Endothelial cell of umbilical vein (primary cell): ENCODE results near the gene ZBTB25. TPM values are rescaled to one million over a fixed set of nuclear protein-coding genes. Genes with fewer than 3 reads are reported as not detected.

ENCODE experiments used
- BruUV-seq: library from RNA; stranded (reverse); fragments of 400-500 nt; replicated peaks from 2 replicates; lab custom pipeline; 2021; lab: Mats Ljungman, UMichigan
- CTCF ChIA-PET: fragments of 300-600, 350-600 bp; sonication (Branson Sonifier 250); formaldehyde crosslinking; loops from one replicate; lab custom pipeline; 2021; ENCODE audit warnings: antibody characterized with exemption, inconsistent platforms; lab: Charles Lee
- POLR2A ChIA-PET: fragments of 300-600, 350-600 bp; sonication (Branson Sonifier 250); formaldehyde crosslinking; loops from one replicate; lab custom pipeline; 2021; ENCODE audit warnings: antibody characterized with exemption, inconsistent platforms; lab: Charles Lee
- DNase-seq: peaks from one replicate; pipeline ENCODE4 v3.0.0-alpha.2; 2011; ENCODE audit warnings: low read depth, low spot score
- FAIRE-seq: peaks from 2 replicates; lab custom pipeline; 2011; peaks lifted over from hg19 to GRCh38; lab: Jason Lieb, UNC
- H2AFZ ChIP-seq: 2 replicates; pipeline ENCODE4 v1.6.0; 2012; ENCODE audit warnings: low read depth, low read length, control low read depth, inconsistent platforms
- H3K27ac ChIP-seq: 2 replicates; pipeline ENCODE4 v1.5.1; 2011; ENCODE audit warnings: low read depth, mild to moderate bottlenecking, control low read depth, low read length, moderate library complexity; ENCODE audit not compliant: insufficient read depth
- H3K27me3 ChIP-seq, 2 experiments: 2 replicates each; pipeline versions ENCODE4 v1.6.0 to v1.6.1; 2011; ENCODE audit warnings: low read length in 2 of 2, mixed read lengths in 1 of 2; ENCODE audit not compliant: control insufficient read depth in 2 of 2, insufficient read depth in 2 of 2
- H3K36me3 ChIP-seq, 2 experiments: 2 replicates in 1 of 2; 3 replicates in 1 of 2; pipeline ENCODE4 v1.5.1; 2011; ENCODE audit warnings: low read length in 2 of 2, mild to moderate bottlenecking in 1 of 2, moderate library complexity in 1 of 2; ENCODE audit not compliant: control insufficient read depth in 2 of 2, insufficient read depth in 2 of 2; ENCODE audit errors: extremely low read depth in 1 of 2
- H3K4me1 ChIP-seq: 3 replicates; pipeline ENCODE4 v1.5.1; 2011; ENCODE audit warnings: mild to moderate bottlenecking, low read length; ENCODE audit not compliant: control insufficient read depth, insufficient read depth; ENCODE audit errors: extremely low read depth
- H3K4me2 ChIP-seq: 2 replicates; pipeline ENCODE4 v1.6.1; 2011; ENCODE audit warnings: low read length, control low read depth, mixed read lengths; ENCODE audit not compliant: insufficient read depth
- H3K4me3 ChIP-seq, 3 experiments: fragments of 200-600 bp in 1 of 3; sonication (generic), shearing (Covaris generic) in 1 of 3; replicated peaks in 1 of 3; 2 replicates each; pipeline ENCODE4 v1.5.1; 2011 to 2016; ENCODE audit warnings: control low read depth in 3 of 3, low read length in 3 of 3, mild to moderate bottlenecking in 2 of 3, inconsistent platforms in 1 of 3, low read depth in 1 of 3, moderate library complexity in 1 of 3; ENCODE audit not compliant: insufficient read depth in 1 of 3
- H3K79me2 ChIP-seq: 2 replicates; pipeline ENCODE4 v1.6.0; 2012; ENCODE audit warnings: low read length, inconsistent platforms; ENCODE audit not compliant: control insufficient read depth, insufficient read depth
- H3K9ac ChIP-seq: replicated peaks from 2 replicates; pipeline ENCODE3; 2011; ENCODE audit warnings: low read length, control low read depth; ENCODE audit not compliant: insufficient read depth; ENCODE audit errors: extremely low read depth
- H3K9me1 ChIP-seq: replicated peaks from 3 replicates; pipeline ENCODE4 v1.6.0; 2011; ENCODE audit warnings: mild to moderate bottlenecking, low read length; ENCODE audit not compliant: control insufficient read depth, insufficient read depth; ENCODE audit errors: extremely low read depth
- H3K9me3 ChIP-seq: replicated peaks from 2 replicates; pipeline ENCODE4 v1.5.1; 2012; ENCODE audit warnings: low read length, inconsistent platforms; ENCODE audit not compliant: control insufficient read depth, insufficient read depth
- H4K20me1 ChIP-seq: replicated peaks from 2 replicates; pipeline ENCODE3; 2011; ENCODE audit warnings: mild to moderate bottlenecking, low read length; ENCODE audit not compliant: control insufficient read depth, insufficient read depth; ENCODE audit errors: extremely low read depth
- EZH2 ChIP-seq: IDR thresholded peaks from 2 replicates; pipeline ENCODE4 v1.6.1; 2012; ENCODE audit warnings: borderline replicate concordance, low read depth, mild to moderate bottlenecking, moderate library complexity, low read length, inconsistent platforms; ENCODE audit not compliant: severe bottlenecking
- FOS ChIP-seq: IDR thresholded peaks from 2 replicates; pipeline ENCODE4 v1.6.1; 2011; ENCODE audit warnings: mild to moderate bottlenecking, low read length, moderate library complexity, borderline replicate concordance; ENCODE audit not compliant: insufficient read depth
- GATA2 ChIP-seq: IDR thresholded peaks from 2 replicates; pipeline ENCODE4 v1.7.0; 2011; ENCODE audit warnings: low read depth, mild to moderate bottlenecking, moderate library complexity, mixed read lengths, low read length; ENCODE audit not compliant: insufficient read length, insufficient read depth
- JUN ChIP-seq: IDR thresholded peaks from 2 replicates; pipeline ENCODE4 v1.6.1; 2011; ENCODE audit warnings: borderline replicate concordance, low read depth; ENCODE audit not compliant: insufficient read length, insufficient read depth
- MYC ChIP-seq: IDR thresholded peaks from one replicate; pipeline ENCODE4 v1.6.1; 2011; ENCODE audit warnings: mild to moderate bottlenecking, low read depth, low read length
- POLR2A ChIP-seq: IDR thresholded peaks from 2 replicates; pipeline ENCODE4 v1.6.1; 2012; ENCODE audit warnings: low read depth, mild to moderate bottlenecking, control low read depth, low read length
- POLR2AphosphoS5 ChIP-seq: IDR thresholded peaks from 2 replicates; pipeline ENCODE4 v1.6.1; 2012; ENCODE audit warnings: low read depth, mild to moderate bottlenecking, control low read depth, low read length, moderate library complexity; ENCODE audit not compliant: insufficient read depth
- dilution Hi-C: fragments of 300-500 bp; cut with MboI; formaldehyde crosslinking; loops from one replicate; pipeline ENCODE4 v1.15.0; 2019; ENCODE audit warnings: low sequenced_read_pairs; ENCODE audit not compliant: extremely low pct_ligation_motif_present
- intact Hi-C: fragments of 100-400 bp; cut with micrococcal nuclease; formaldehyde crosslinking; loops from one replicate; pipeline ENCODE4 v1.10.0; 2022
- polyA plus RNA-seq, 4 experiments: library from polyadenylated mRNA; depleted of rRNA in 3 of 4; stranded (reverse) in 3 of 4; unstranded in 1 of 4; fragments of >200 nt; gene quantifications; 2 replicates each; pipeline versions ENCODE4 v1.2.1 to v1.2.3, GENCODE V29; 2011 to 2012; ENCODE audit warnings: missing spikeins in 1 of 4
- total RNA-seq: library from RNA; stranded (reverse); gene quantifications from 2 replicates; pipeline ENCODE4 v1.2.3, GENCODE V29; 2021
- TF ChIP-seq, protein P1 (sequence below), 2 donors: IDR thresholded peaks; 1 replicate in 1 of 2; 2 replicates in 1 of 2; pipeline ENCODE4 v1.5.1; 2011; ENCODE audit warnings: low read length in 2 of 2, mild to moderate bottlenecking in 2 of 2, moderate library complexity in 2 of 2, control low read depth in 1 of 2, inconsistent platforms in 1 of 2, low read depth in 1 of 2; ENCODE audit not compliant: insufficient read depth in 1 of 2; ENCODE audit errors: extremely low read depth in 1 of 2
- TF ChIP-seq, protein P2 (sequence below): IDR thresholded peaks from 2 replicates; pipeline ENCODE4 v1.6.1; 2011; ENCODE audit not compliant: insufficient read depth, insufficient read length

The ZBTB25 gene
- total and polyA plus RNA-seq, 2 donors (not counting 3 experiments of a cell fraction or from before 2014, with no cell fraction given): 3.2 to 7.7 TPM

DNA sequence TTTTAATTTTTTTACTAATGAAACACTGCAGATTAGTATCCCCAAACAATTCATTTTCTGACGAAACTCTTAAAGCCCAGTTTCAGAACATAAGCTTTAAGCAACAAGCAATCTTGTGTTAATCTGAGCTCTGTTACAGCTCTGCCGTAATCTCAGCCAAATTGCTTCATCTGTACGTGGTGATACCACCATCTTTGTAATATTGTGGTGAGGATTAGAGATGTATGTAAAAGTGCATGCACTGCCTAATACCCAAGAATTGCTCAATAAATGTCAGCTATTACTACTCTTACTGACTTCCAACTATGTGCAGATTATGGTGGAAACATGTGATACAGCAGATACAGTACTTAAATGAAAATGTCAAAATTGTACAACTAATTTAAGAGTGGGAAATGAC lies 36.5 kb downstream of the ZBTB25 start:
- H3K4me2 ChIP-seq: no peak overlapping the region
- dilution Hi-C loops: no loop called here
- no peak overlapping the region for H3K27ac ChIP-seq
- no peaks in the 10 kb centered on the region for H3K27me3 ChIP-seq
- H3K36me3 ChIP-seq: no peaks in the 10 kb centered on the region
- intact Hi-C loops: no loop called here
- ChIA-PET CTCF (interaction anchor here (0.8 to 4.0 kb wide), 8 partner anchors 9 to 169 kb away, joined by 3 to 32 read pairs (median 8); partner anchors contain the start of gene MTHFD1), POLR2A (no interaction called here)
- H3K79me2 ChIP-seq: no peaks in the 10 kb centered on the region
- no peak overlapping the region for H2AFZ ChIP-seq
- peaks cover 14% of the 10 kb centered on the region for H3K4me1 ChIP-seq
- H3K4me3 ChIP-seq: no peak overlapping the region
- TF ChIP-seq, protein P1, sequence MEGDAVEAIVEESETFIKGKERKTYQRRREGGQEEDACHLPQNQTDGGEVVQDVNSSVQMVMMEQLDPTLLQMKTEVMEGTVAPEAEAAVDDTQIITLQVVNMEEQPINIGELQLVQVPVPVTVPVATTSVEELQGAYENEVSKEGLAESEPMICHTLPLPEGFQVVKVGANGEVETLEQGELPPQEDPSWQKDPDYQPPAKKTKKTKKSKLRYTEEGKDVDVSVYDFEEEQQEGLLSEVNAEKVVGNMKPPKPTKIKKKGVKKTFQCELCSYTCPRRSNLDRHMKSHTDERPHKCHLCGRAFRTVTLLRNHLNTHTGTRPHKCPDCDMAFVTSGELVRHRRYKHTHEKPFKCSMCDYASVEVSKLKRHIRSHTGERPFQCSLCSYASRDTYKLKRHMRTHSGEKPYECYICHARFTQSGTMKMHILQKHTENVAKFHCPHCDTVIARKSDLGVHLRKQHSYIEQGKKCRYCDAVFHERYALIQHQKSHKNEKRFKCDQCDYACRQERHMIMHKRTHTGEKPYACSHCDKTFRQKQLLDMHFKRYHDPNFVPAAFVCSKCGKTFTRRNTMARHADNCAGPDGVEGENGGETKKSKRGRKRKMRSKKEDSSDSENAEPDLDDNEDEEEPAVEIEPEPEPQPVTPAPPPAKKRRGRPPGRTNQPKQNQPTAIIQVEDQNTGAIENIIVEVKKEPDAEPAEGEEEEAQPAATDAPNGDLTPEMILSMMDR (IDR thresholded peaks at IDR 0.05; ENCODE audit: extremely low read depth in 1 of 2, insufficient read depth in 1 of 2, low read depth in 1 of 2, low read length in 2 of 2): no peak
- no peak for TF ChIP-seq POLR2AphosphoS5
- no peak for TF ChIP-seq FOS
- no peak for TF ChIP-seq POLR2A
- no peak for TF ChIP-seq EZH2
- TF ChIP-seq JUN: no peak
- no peak for TF ChIP-seq MYC
- TF ChIP-seq, protein P2, sequence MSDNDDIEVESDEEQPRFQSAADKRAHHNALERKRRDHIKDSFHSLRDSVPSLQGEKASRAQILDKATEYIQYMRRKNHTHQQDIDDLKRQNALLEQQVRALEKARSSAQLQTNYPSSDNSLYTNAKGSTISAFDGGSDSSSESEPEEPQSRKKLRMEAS: no peak
- no peak for TF ChIP-seq GATA2
- BruUV-seq: no TSS peak
- DNase-seq: no peak
- H3K9ac ChIP-seq: no peak overlapping the region
- H4K20me1 ChIP-seq: no peaks in the 10 kb centered on the region
- no peak for FAIRE-seq
- no peaks in the 10 kb centered on the region for H3K9me3 ChIP-seq
- H3K9me1 ChIP-seq: no peaks in the 10 kb centered on the region
